Hepatocyte (in vitro differentiated cells): ENCODE measurements around the gene TSPAN4.

ENCODE experiments used
- CTCF ChIP-seq: fragments of 200-600 bp; sonication (generic); IDR thresholded peaks from 2 replicates; pipeline ENCODE4 v1.5.1; 2016; ENCODE audit warnings: antibody characterized with exemption, mild to moderate bottlenecking; ENCODE audit not compliant: poor library complexity
- EZH2 ChIP-seq: fragments of 200-600 bp; sonication (generic); IDR thresholded peaks from 2 replicates; pipeline ENCODE4 v1.6.1; 2016; ENCODE audit warnings: antibody characterized with exemption, mild to moderate bottlenecking, borderline replicate concordance
- EZH2phosphoT487 ChIP-seq: fragments of 200-600 bp; sonication (generic); IDR thresholded peaks from one replicate; pipeline ENCODE4 v1.6.1; 2018; ENCODE audit warnings: antibody characterized with exemption, mild to moderate bottlenecking, low read depth, moderate library complexity; ENCODE audit not compliant: unreplicated experiment, severe bottlenecking

GRCh38 chr11:839280-839623 lies 3.4 kb upstream of the TSPAN4 start:
- no peak for TF ChIP-seq CTCF
- TF ChIP-seq EZH2: no peak
- no peak for TF ChIP-seq EZH2phosphoT487
